OCI-LY7 (cell line): ENCODE results near the gene ANKRD17. TPM values are rescaled to one million over a fixed set of nuclear protein-coding genes. Genes with fewer than 3 reads are reported as not detected.
"Not testable (repeated sequence)": the region's sequence is repeated elsewhere in the genome, so short reads cannot be mapped to it uniquely, and the experiment has no call there.

Source experiments
- BruUV-seq: library from RNA; stranded (reverse); fragments of 400-500 nt; replicated peaks from 2 replicates; lab custom pipeline; 2021; lab: Mats Ljungman, UMichigan
- CTCF ChIA-PET: fragments of 300-600 bp; sonication (Branson Sonifier 250); formaldehyde crosslinking; loops from one replicate; lab custom pipeline; 2022; ENCODE audit warnings: antibody characterized with exemption; ENCODE audit not compliant: unreplicated experiment; lab: Charles Lee
- POLR2A ChIA-PET: fragments of 300-600 bp; sonication (Branson Sonifier 250); formaldehyde crosslinking; loops from one replicate; lab custom pipeline; 2022; ENCODE audit warnings: antibody characterized with exemption; lab: Charles Lee
- DNase-seq: peaks from one replicate; pipeline ENCODE4 v3.0.0-alpha.2; 2015; ENCODE audit warnings: low spot score
- H2AFZ ChIP-seq: fragments of 200-600 bp; sonication (generic), shearing (Covaris generic); 2 replicates; pipeline ENCODE4 v1.6.1; 2014; ENCODE audit warnings: mild to moderate bottlenecking, antibody characterized with exemption, low read length, moderate library complexity
- H3K27ac ChIP-seq: fragments of 200-600 bp; sonication (generic); 2 replicates; pipeline ENCODE4 v1.5.1; 2014; ENCODE audit warnings: mixed run types, low read depth, mild to moderate bottlenecking, moderate library complexity, low read length, inconsistent platforms; ENCODE audit not compliant: poor library complexity, severe bottlenecking
- H3K36me3 ChIP-seq: fragments of 200-600 bp; sonication (generic); 2 replicates; pipeline ENCODE4 v1.6.1; 2014; ENCODE audit warnings: mild to moderate bottlenecking, antibody characterized with exemption, low read length, moderate library complexity, mixed read lengths; ENCODE audit not compliant: insufficient read depth
- H3K4me1 ChIP-seq: fragments of 200-600 bp; sonication (generic); 2 replicates; pipeline ENCODE4 v1.5.1; 2014; ENCODE audit warnings: mild to moderate bottlenecking, low read length; ENCODE audit not compliant: insufficient read depth, poor library complexity, severe bottlenecking
- H3K4me2 ChIP-seq: fragments of 200-600 bp; sonication (generic); 2 replicates; pipeline ENCODE4 v1.6.1; 2014; ENCODE audit warnings: mild to moderate bottlenecking, low read length
- H3K4me3 ChIP-seq: fragments of 200-600 bp; sonication (generic); 2 replicates; pipeline ENCODE4 v1.5.1; 2014; ENCODE audit warnings: mild to moderate bottlenecking, low read depth, low read length; ENCODE audit not compliant: poor library complexity, severe bottlenecking
- H3K79me2 ChIP-seq: fragments of 200-600 bp; sonication (generic); 2 replicates; pipeline ENCODE4 v1.6.1; 2016; ENCODE audit warnings: low read depth, mild to moderate bottlenecking, low read length, moderate library complexity, mixed read lengths; ENCODE audit not compliant: insufficient read depth
- H3K9me2 ChIP-seq: fragments of 200-600 bp; sonication (generic); 2 replicates; pipeline ENCODE4 v1.6.1; 2016; ENCODE audit warnings: mild to moderate bottlenecking, low read length, mixed read lengths; ENCODE audit not compliant: insufficient read depth
- H3K9me3 ChIP-seq: fragments of 200-600 bp; sonication (generic); 2 replicates; pipeline ENCODE4 v1.6.1; 2014; ENCODE audit warnings: mild to moderate bottlenecking, mixed run types, low read length, mixed read lengths
- H4K20me1 ChIP-seq: fragments of 200-600 bp; sonication (generic); 2 replicates; pipeline ENCODE4 v1.6.1; 2014; ENCODE audit warnings: mild to moderate bottlenecking, antibody characterized with exemption, low read length, moderate library complexity, mixed read lengths; ENCODE audit not compliant: insufficient read depth
- EZH2phosphoT487 ChIP-seq: fragments of 200-600 bp; sonication (generic); IDR thresholded peaks from 2 replicates; pipeline ENCODE4 v1.6.1; 2018; ENCODE audit warnings: low read depth, borderline replicate concordance, mild to moderate bottlenecking, mixed run types, antibody characterized with exemption, low read length, moderate library complexity, mixed read lengths
- intact Hi-C: fragments of 100-400 bp; cut with micrococcal nuclease; formaldehyde crosslinking; loops from one replicate; pipeline ENCODE4 v1.10.0; 2022; ENCODE audit not compliant: unreplicated experiment
- total RNA-seq, 2 experiments: library from RNA; depleted of rRNA in 1 of 2; stranded (reverse); fragments of >200 nt in 1 of 2; shearing (Covaris generic) in 1 of 2; gene quantifications; 2 replicates each; pipeline ENCODE4 v1.2.3, GENCODE V29; 2014 to 2022
- TF ChIP-seq, protein P1 (sequence below): fragments of 200-600 bp; sonication (generic); conservative IDR thresholded peaks from 2 replicates; pipeline ENCODE4 v1.5.1; 2014; ENCODE audit warnings: mild to moderate bottlenecking, antibody characterized with exemption, low read length, moderate library complexity, mixed read lengths

Gene ANKRD17
- total RNA-seq, 2 experiments from 2014 or later = 39.4 to 77.4 TPM

DNA sequence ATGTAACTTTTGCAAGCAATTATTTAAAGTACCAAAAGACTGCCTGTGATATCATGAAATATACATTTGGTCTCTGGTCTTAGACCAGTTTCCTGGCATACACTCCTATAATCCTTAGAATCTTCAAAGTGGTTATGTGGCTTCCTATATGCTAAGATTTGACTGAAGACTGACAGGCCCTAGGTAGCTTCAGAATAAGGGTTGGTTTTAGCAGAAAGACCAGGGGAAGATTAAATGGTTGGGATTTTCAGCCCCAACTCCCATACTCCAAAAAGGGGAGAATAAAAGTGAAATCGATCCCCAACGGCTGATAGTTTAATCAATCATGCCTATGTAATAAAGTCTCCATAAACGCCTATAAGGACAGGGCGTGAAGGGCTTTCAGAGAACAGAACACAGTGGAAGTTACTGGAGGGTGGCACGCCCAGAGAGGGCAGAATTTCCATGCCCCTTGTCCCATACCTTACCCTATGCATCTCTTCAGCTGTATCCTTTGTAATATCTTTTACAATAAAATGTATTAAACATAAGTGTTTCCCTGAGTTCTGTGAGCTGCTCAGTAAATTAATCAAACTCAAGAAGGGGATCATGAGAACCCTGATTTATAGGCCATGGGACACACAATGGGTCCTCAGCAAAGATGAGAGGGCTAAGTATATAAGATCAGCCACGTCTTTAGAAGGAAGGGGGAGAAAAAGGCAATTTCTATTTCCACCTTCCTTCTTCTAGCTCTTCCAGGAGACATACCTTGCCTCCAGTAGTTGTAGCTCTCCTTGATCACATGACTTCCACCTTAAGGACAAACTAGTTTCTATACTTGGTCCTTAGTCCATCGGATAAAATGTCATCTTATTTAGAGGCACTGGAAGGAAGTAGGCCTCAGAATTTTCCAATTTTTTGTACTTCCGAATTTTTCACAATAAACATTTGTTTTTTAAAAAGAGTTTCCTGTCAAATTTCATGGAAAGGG lies 26.8 kb downstream of the ANKRD17 start:
- DNase-seq = no peak
- no peaks in the 10 kb centered on the region for H3K9me2 ChIP-seq
- ChIA-PET CTCF (no interaction called here), POLR2A (interaction anchor here (0.6 to 0.9 kb wide), 2 partner anchors 20 to 24 kb away, joined by 3 to 4 read pairs; no protein-coding TSS in a partner anchor)
- H3K4me2 ChIP-seq = no peak overlapping the region
- H2AFZ ChIP-seq = no peak overlapping the region
- H3K79me2 ChIP-seq = peaks cover 99% of the 10 kb centered on the region
- no TSS peak for BruUV-seq
- H3K36me3 ChIP-seq = peaks cover 86% of the 10 kb centered on the region
- H3K27ac ChIP-seq = no peak overlapping the region
- H3K9me3 ChIP-seq = no peaks in the 10 kb centered on the region
- no peak overlapping the region for H3K4me3 ChIP-seq
- peaks cover 20% of the 10 kb centered on the region; the same call in 1 of the 2 replicates for H4K20me1 ChIP-seq
- intact Hi-C loops = no loop called here
- TF ChIP-seq, protein P1, sequence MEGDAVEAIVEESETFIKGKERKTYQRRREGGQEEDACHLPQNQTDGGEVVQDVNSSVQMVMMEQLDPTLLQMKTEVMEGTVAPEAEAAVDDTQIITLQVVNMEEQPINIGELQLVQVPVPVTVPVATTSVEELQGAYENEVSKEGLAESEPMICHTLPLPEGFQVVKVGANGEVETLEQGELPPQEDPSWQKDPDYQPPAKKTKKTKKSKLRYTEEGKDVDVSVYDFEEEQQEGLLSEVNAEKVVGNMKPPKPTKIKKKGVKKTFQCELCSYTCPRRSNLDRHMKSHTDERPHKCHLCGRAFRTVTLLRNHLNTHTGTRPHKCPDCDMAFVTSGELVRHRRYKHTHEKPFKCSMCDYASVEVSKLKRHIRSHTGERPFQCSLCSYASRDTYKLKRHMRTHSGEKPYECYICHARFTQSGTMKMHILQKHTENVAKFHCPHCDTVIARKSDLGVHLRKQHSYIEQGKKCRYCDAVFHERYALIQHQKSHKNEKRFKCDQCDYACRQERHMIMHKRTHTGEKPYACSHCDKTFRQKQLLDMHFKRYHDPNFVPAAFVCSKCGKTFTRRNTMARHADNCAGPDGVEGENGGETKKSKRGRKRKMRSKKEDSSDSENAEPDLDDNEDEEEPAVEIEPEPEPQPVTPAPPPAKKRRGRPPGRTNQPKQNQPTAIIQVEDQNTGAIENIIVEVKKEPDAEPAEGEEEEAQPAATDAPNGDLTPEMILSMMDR = no peak
- no peak for TF ChIP-seq EZH2phosphoT487
- no peaks in the 10 kb centered on the region for H3K4me1 ChIP-seq

DNA sequence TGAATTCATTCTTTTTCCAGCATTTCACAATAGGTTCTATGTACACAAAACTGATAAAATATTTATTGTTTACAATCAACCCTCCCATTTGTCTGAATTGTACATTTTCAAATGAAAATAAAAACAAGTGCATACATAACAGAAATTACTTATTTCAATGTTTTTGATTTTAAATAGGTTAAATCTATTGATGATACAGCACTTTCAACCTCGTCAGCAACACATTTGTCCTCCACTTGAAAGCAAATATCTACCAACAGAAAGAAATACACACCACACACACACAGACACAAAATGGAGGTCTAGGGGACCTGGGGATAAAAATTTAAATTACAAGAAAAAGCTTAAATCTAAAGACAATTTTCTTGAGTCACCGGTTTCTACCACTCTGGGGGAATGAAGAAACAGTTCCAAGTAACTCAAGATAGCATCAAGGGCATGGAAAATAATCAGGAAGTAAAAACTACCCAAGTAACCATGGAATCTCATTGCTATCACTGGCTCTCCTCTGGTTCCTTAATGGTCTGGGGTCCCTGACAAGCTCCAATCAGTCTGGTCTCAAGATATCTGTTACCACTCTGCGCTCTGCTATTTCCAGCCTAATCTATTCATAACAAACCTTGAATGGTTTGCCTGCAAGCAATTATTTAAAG lies 27.6 kb downstream of the ANKRD17 start:
- POLR2A ChIA-PET = no interaction called here
- Histone ChIP-seq H3K4me3 (no peak overlapping the region), H3K27ac (no peak overlapping the region), H3K36me3 (peaks cover 80% of the 10 kb centered on the region), H3K79me2 (peaks cover 99% of the 10 kb centered on the region), H3K4me2 (no peak overlapping the region), H3K9me3 (no peaks in the 10 kb centered on the region), H2AFZ (no peak overlapping the region), H3K4me1 (no peaks in the 10 kb centered on the region), H3K9me2 (no peaks in the 10 kb centered on the region), H4K20me1 (peaks cover 20% of the 10 kb centered on the region; the same call in 1 of the 2 replicates)
- DNase-seq = no peak
- TF ChIP-seq, protein P1 = no peak
- no peak for TF ChIP-seq EZH2phosphoT487
- CTCF ChIA-PET = no interaction called here
- intact Hi-C loops = no loop called here
- no TSS peak for BruUV-seq

DNA sequence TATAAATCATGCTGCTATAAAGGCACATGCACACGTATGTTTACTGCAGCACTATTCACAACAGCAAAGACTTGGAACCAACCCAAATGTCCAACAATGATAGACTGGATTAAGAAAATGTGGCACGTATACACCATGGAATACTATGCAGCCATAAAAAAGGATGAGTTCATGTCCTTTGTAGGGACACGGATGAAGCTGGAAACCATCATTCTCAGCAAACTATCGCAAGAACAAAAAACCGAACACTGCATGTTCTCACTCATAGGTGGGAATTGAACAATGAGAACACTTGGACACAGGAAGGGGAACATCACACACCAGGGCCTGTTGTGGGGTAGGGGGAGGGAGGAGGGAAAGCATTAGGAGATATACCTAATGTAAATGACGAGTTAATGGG lies 29.8 kb downstream of the ANKRD17 start:
- H3K79me2 ChIP-seq = peaks cover 96% of the 10 kb centered on the region
- H3K4me2 ChIP-seq, POLR2A ChIA-PET, H3K27ac ChIP-seq, CTCF ChIA-PET, H3K9me3 ChIP-seq, H3K4me3 ChIP-seq, H3K9me2 ChIP-seq, H2AFZ ChIP-seq, DNase-seq, BruUV-seq: not testable (repeated sequence)
- H3K36me3 ChIP-seq = peaks cover 73% of the 10 kb centered on the region
- H4K20me1 ChIP-seq = peaks cover 13% of the 10 kb centered on the region; the same call in 1 of the 2 replicates
- intact Hi-C loops = loop anchor here (5.0 kb wide), 1 partner anchor 141 kb away; no protein-coding TSS in a partner anchor
- H3K4me1 ChIP-seq = peaks cover 16% of the 10 kb centered on the region
